IPS DF 6.9 (cell line): ENCODE results near the gene ZNF320.
A peak's percentile ranks its signal among the peaks of the same experiment; 100 is the strongest.
"Not testable (repeated sequence)": the region's sequence is repeated elsewhere in the genome, so short reads cannot be mapped to it uniquely, and the experiment has no call there.

Experiments used
- DNase-seq: peaks from one replicate; pipeline ENCODE4 v3.0.0-alpha.2; 2013; ENCODE audit warnings: low read depth, low spot score
- H3K27ac ChIP-seq: one replicate; pipeline ENCODE4 v1.5.1; 2013; ENCODE audit warnings: low read length, control low read depth
- H3K27me3 ChIP-seq: 2 replicates; pipeline ENCODE4 v1.6.1; 2013; ENCODE audit warnings: mild to moderate bottlenecking, low read length; ENCODE audit not compliant: control insufficient read depth, insufficient read depth
- H3K36me3 ChIP-seq: 2 replicates; pipeline ENCODE4 v1.6.1; 2013; ENCODE audit warnings: low read length; ENCODE audit not compliant: control insufficient read depth, insufficient read depth
- H3K4me1 ChIP-seq: 2 replicates; pipeline ENCODE4 v1.6.1; 2013; ENCODE audit warnings: low read length; ENCODE audit not compliant: control insufficient read depth, insufficient read depth
- H3K4me3 ChIP-seq: 2 replicates; pipeline ENCODE4 v1.5.1; 2013; ENCODE audit warnings: mild to moderate bottlenecking, low read length
- H3K9me3 ChIP-seq: 2 replicates; pipeline ENCODE4 v1.6.1; 2013; ENCODE audit warnings: low read length, inconsistent platforms; ENCODE audit not compliant: control insufficient read depth, insufficient read depth
- WGBS: extraction: QIAGEN DNeasy Blood & Tissue Kit; methylation state at CpG from one replicate; pipeline ENCODE4 v1.1.7; 2013; ENCODE audit warnings: mixed read lengths, missing lambda C conversion rate; ENCODE audit not compliant: insufficient read length, insufficient coverage; 5-methylcytosine and 5-hydroxymethylcytosine counted together

The ZNF320 gene

DNA sequence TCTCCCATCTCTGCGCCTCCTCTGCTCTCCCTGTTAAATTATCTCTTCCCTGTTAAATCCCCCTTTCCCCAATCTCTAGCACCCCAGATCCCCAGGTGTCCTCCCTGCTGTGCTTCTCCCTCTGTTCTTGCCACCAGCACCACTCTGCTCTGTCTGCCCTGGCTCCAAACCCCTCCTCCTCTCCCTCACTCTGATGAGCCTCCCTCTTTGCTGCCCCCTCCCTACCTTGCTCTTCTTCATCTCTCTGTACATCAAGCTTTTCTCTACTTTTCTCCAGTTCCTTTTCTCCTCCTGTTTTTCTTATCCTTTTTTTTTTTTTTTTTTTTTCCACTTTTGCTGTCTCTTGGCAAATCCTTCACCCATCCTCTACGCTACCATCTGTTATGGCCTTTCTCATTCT, 44.1 kb upstream of the ZNF320 start:
- not testable (repeated sequence) for H3K4me1 ChIP-seq, H3K27ac ChIP-seq, DNase-seq, H3K27me3 ChIP-seq, H3K9me3 ChIP-seq, H3K36me3 ChIP-seq
- WGBS, result 100% methylated on average over 1 of the region's 2 CpGs
- H3K4me3 ChIP-seq, result peak overlapping the region; percentile 83; the same call in 1 of the 2 replicates

DNA sequence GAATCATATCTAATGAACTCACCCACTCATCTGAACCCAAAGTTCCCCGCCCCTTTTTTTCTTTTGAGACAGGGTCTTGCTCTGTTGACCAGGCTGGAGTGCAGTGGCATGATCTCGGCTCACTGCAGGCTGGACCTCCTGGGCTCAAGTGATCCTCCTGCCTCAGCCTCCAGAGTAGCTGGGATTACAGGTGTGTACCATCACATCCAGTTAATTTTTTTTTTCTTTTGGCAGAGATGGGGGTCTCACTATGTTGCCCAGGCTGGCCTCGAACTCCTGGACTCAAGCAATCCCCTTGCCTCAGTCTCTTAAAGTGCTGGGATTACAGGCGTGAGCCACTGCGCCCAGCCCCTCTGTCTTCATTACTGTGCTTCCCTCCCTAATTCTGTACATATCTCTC, 43.5 kb upstream of the ZNF320 start:
- WGBS, result no CpG with 5 or more reads among the region's 5 CpGs
- H3K9me3 ChIP-seq, H3K27ac ChIP-seq: not testable (repeated sequence)

DNA sequence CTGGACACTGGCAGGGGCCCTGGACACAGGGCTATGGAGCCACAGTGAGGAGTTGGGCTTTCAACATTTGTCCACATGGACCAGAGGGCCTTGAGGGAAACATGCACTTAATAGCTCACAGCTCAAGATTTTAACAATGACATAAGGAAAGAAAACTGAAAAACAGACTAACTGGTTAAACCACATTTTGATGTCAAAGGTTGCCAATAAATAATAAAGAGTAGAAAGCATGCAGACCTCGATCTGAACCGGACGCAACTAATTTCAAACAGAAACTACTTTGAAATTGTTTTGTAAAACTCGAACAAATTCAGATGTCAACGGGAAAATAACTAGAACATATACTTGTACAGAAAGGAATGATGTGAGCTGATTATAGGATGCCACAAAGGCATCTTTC, 41.3 kb upstream of the ZNF320 start:
- DNase-seq, result no peak
- Histone ChIP-seq H3K36me3 (peaks cover 2% of the 10 kb centered on the region; the same call in 1 of the 2 replicates), H3K27me3 (no peaks in the 10 kb centered on the region), H3K9me3 (no peaks in the 10 kb centered on the region), H3K4me1 (no peaks in the 10 kb centered on the region), H3K4me3 (no peak overlapping the region), H3K27ac (no peak overlapping the region)
- whole genome bisulfite sequencing, result no CpG with 5 or more reads among the region's 5 CpGs

More for the DNA sequence above, 43.5 kb upstream of the ZNF320 start:
- H3K36me3 ChIP-seq, H3K27me3 ChIP-seq, DNase-seq, H3K4me3 ChIP-seq, H3K4me1 ChIP-seq: not testable (repeated sequence)

DNA sequence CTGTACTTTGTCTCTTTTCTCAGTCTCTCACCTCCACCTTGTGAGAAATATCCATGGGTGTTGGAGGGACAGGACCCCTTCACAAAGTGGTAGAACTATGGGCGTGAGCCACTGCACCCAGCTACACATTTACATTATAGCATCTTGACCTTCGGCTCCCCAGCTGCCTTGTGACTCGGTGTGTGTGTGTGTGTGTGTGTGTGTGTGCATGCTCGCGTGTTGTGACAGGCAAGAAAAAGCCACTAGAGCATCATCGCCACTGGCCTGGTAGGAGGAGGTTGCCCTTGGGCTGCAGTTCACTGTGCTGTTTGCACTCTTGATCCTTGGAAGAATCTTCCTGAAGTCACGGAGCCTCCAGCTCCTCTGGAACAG, 39.5 kb upstream of the ZNF320 start:
- WGBS, result no CpG with 5 or more reads among the region's 7 CpGs
- H3K4me1 ChIP-seq, result no peaks in the 10 kb centered on the region
- H3K27ac ChIP-seq, result no peak overlapping the region
- no peaks in the 10 kb centered on the region for H3K9me3 ChIP-seq
- peaks cover 2% of the 10 kb centered on the region; the same call in 1 of the 2 replicates for H3K36me3 ChIP-seq
- no peak for DNase-seq
- no peak overlapping the region for H3K4me3 ChIP-seq
- H3K27me3 ChIP-seq, result no peaks in the 10 kb centered on the region

DNA sequence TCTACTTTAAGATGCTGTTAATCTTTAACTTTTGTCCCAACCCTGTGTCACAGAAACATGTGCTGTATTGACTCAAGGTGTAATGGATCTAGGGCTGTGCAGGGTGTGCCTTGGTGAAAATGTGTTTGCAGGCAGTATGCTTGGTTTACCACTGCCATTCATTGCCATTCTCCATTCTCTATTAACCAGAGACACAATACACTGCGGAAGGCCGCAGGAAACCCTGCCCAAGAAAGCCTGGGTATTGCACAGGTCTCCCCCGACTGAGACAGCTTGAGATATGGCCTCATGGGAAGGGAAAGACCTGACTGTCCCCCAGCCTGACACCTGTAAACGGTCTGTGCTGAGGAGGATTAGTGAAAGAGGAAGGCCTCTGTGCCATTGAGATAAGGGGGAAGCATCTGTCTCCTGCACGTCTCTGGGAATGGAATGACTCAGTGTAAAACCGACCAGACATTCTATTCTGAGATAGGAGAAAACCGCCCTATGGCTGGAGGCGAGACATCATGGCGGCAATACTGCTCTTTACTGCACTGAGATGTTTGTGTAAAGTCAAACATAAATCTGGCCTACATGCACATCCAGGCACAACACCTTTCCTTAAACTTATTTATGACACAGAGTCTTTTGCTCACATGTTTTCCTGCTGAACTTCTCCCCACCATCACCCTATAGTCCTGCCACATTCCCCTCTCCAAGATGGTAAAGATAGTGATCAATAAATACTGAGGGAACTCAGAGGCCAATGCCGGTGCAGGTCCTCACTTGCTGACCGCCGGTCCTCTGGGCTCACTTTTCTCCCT, 38.9 kb upstream of the ZNF320 start:
- Histone ChIP-seq H3K27ac (no peak overlapping the region), H3K4me1 (no peaks in the 10 kb centered on the region), H3K36me3 (peaks cover 2% of the 10 kb centered on the region; the same call in 1 of the 2 replicates), H3K27me3 (no peaks in the 10 kb centered on the region), H3K4me3 (no peak overlapping the region), H3K9me3 (no peaks in the 10 kb centered on the region)
- WGBS, result no CpG with 5 or more reads among the region's 12 CpGs
- no peak for DNase-seq

DNA sequence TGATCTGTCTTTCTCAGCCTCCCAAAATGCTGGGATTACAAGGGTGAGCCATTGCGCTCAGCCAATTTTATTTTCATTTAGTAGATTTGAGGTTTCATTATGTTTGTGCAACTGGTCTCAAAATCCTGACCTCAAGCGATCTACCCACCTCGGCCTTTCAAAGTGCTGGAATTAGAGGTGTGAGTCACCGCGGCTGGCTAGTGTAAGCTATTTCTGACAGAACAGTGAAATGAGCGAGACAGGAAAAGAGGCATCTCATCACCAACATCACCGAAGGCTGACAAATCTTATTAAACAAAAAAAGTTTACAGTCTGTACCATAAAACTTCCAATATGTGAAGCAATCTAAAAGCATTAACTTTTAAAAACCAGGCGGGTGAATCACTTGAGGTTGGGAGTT, 38.0 kb upstream of the ZNF320 start:
- no peaks in the 10 kb centered on the region for H3K27me3 ChIP-seq
- H3K36me3 ChIP-seq, result peaks cover 2% of the 10 kb centered on the region; the same call in 1 of the 2 replicates
- DNase-seq, result no peak
- no peak overlapping the region for H3K27ac ChIP-seq
- H3K4me1 ChIP-seq, result no peaks in the 10 kb centered on the region
- H3K9me3 ChIP-seq, result no peaks in the 10 kb centered on the region
- H3K4me3 ChIP-seq, result no peak overlapping the region
- no CpG with 5 or more reads among the region's 8 CpGs for WGBS

DNA sequence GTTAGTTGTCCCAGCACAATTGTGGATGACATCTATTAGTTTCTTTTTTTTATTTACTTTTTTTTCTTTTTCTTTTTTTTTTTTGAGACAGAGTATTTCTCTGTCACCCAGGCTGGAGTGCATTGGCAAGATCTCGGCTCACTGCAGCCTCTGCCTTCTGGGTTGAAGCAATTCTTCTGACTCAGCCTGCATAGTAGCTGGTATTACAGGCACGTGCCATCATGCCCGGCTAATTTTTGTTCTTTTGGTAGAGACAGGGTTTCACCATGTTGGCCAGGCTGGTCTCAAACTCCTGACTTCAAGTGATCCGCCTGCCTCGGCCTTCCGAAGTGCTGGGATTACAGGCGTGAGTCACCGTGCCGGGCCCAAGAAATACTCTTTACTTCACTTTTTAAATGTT, 27.2 kb upstream of the ZNF320 start:
- not testable (repeated sequence) for DNase-seq, H3K27me3 ChIP-seq
- WGBS, result no CpG with 5 or more reads among the region's 9 CpGs

DNA sequence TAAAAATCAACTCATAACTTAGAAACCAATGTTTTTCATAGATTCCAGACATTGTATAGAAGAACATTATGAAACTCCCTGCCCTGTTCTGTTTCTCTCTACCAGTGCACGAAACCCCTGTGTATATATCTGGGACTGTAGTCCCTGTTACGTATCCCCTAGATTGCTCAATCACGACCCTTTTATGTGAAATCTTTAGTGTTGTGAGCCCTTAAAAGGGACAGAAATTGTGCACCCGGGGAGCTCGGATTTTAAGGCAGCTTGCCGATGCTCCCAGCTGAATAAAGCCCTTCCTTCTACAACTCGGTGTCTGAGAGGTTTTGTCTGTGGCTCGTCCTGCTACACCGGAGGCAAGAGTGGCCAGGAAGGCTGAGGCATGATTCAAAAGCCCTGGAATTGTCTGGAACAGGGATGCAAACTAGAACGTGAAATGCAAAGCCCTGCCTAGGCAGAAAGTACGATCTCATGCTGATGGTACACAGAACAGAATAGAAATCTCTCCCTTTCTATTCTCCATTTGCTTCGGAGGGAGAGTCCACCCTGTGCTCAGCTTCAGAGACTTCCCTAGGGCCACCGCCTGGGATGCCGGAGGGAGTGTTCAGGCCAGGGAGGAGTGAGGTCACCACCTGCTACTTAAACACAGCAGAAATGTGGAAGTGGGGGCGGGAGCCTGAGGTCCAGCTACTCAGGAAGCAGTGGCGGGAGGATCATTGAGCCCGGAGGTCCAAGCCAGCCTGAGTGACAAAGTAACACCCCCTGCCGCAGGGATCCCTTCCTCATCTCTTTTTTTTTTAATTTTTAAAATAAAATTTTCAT, 26.6 kb upstream of the ZNF320 start:
- no peaks in the 10 kb centered on the region for H3K4me1 ChIP-seq
- WGBS, result no CpG with 5 or more reads among the region's 18 CpGs
- no peak overlapping the region; the same call in 1 of the 2 replicates for H3K4me3 ChIP-seq
- no peaks in the 10 kb centered on the region for H3K27me3 ChIP-seq
- H3K27ac ChIP-seq, result no peak overlapping the region
- peaks cover 1% of the 10 kb centered on the region; the same call in 1 of the 2 replicates for H3K36me3 ChIP-seq
- DNase-seq, result no peak
- H3K9me3 ChIP-seq, result no peaks in the 10 kb centered on the region

More for the DNA sequence above, 27.2 kb upstream of the ZNF320 start:
- H3K4me3 ChIP-seq, H3K27ac ChIP-seq, H3K4me1 ChIP-seq, H3K9me3 ChIP-seq, H3K36me3 ChIP-seq: not testable (repeated sequence)

DNA sequence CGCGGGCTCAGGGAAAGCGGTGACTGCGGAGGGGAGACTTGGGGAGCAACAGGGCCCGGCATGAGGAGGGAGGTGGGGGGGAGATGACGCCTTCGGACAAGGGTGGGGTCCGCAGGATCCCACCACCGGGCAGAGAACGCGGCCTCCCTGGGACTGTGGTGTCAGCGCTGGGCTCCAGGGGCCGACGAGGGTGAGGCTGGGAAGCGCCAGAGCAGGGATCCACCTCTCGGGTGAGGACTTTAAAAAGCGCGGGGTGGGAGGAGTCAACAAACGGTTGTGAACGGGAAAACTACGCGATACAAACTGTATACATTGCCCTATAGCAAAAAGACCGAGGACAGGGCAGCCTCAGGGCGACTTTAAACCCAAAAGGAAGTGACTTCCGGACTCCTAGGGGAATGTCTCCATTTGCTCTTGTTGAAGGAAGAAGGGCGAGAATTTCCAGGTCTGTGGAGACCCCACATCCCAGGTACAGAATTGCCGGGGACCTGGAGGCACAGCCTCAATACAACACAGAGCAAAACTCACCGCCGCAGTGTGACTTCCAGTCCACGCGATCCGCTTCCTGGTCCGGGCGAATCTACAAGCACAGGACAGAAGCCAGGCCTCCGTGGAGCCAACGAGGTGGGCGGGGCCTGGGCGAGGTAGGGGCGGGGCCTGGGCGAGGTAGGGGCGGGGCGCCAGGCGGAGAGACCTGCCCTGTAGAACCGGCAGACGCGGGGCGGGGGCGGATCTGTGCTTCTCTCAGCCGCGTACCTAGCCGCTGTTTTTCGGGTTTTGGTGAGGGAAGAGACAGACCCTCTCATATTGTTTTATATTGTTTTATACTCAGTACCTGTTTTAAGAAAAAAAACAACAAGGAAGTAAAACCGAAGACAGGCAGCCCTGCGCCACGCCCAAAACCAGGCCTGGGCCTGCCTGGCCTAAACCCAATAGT, 25.7 kb upstream of the ZNF320 start, which contains the start of gene ZNF888:
ZNF888 (minus strand) TSS at position 588 of the 937 bp plus-strand sequence. CDS start 5,555 bp downstream, outside the sequence.
- no peaks in the 10 kb centered on the region for H3K4me1 ChIP-seq
- H3K27ac ChIP-seq, result no peak within 1 kb of the TSS
- no CpG with 5 or more reads among the region's 55 CpGs for WGBS
- no peak for DNase-seq
- H3K9me3 ChIP-seq, result no peaks in the 10 kb centered on the region
- peak within 1 kb of the TSS; percentile 97 for H3K4me3 ChIP-seq
- no peaks in the 10 kb centered on the region for H3K36me3 ChIP-seq
- H3K27me3 ChIP-seq, result no peaks in the 10 kb centered on the region

DNA sequence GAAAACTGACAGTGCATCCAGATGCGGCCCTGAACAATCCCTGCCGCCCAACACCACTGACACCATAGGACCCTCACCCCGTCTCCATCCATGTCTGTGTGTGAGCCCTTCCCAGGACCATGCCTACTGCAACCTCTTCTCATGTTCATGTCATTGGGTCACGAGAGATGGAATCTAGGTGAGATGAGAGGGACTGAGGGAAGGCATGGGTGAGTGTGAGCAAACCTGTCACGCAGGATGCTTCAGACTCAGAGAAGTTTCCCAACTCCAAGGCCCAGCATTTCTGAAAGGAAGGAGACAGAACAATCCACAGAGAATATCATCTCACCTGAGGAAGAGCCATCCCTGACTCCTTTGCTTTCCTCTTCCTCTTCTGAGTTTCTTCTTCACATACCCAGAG, 20.1 kb upstream of the ZNF320 start:
- no CpG with 5 or more reads among the region's 5 CpGs for WGBS
- Histone ChIP-seq H3K27me3 (no peaks in the 10 kb centered on the region), H3K9me3 (no peaks in the 10 kb centered on the region), H3K4me1 (no peaks in the 10 kb centered on the region), H3K4me3 (no peak overlapping the region), H3K36me3 (no peaks in the 10 kb centered on the region; the same call in 1 of the 2 replicates), H3K27ac (no peak overlapping the region)
- DNase-seq, result no peak
